Activated gamma-delta T cell (primary cell): ENCODE results near the gene ARHGEF26.

Experiments used
- DNase-seq: peaks from one replicate; lab custom pipeline; 2025; lab: John Stamatoyannopoulos, UW

Gene ARHGEF26

GRCh38 chr3:154209499-154209898 lies 88.3 kb downstream of the ARHGEF26 start:
- DNase-seq, result no peak

- DNase-seq, result no peak
These were observed 89.8 kb downstream of the ARHGEF26 start for GRCh38 chr3:154210986-154211385.

GRCh38 chr3:154214306-154214705 lies 93.1 kb downstream of the ARHGEF26 start:
- DNase-seq, result no peak

GRCh38 chr3:154217671-154218070 lies 96.5 kb downstream of the ARHGEF26 start:
- no peak for DNase-seq

GRCh38 chr3:154218728-154219127 lies 97.5 kb downstream of the ARHGEF26 start:
- no peak for DNase-seq

- DNase-seq, result no peak
These were observed 99.3 kb downstream of the ARHGEF26 start for GRCh38 chr3:154220462-154220861.

GRCh38 chr3:154223519-154223918 lies 102.3 kb downstream of the ARHGEF26 start:
- DNase-seq, result no peak

- no peak for DNase-seq
These were observed 103.2 kb downstream of the ARHGEF26 start for GRCh38 chr3:154224366-154224765.

GRCh38 chr3:154224866-154225265 lies 103.7 kb downstream of the ARHGEF26 start:
- no peak for DNase-seq

GRCh38 chr3:154225536-154225935 lies 104.3 kb downstream of the ARHGEF26 start:
- no peak for DNase-seq

GRCh38 chr3:154227531-154227930 lies 106.3 kb downstream of the ARHGEF26 start:
- DNase-seq, result no peak

GRCh38 chr3:154228561-154229216 lies 107.5 kb downstream of the ARHGEF26 start:
- no peak for DNase-seq

GRCh38 chr3:154229217-154229590 lies 108.0 kb downstream of the ARHGEF26 start:
- DNase-seq, result no peak

- DNase-seq, result no peak
These were observed 114.1 kb downstream of the ARHGEF26 start for GRCh38 chr3:154235330-154235729.

- no peak for DNase-seq
These were observed 115.1 kb downstream of the ARHGEF26 start for GRCh38 chr3:154236331-154236730.

- DNase-seq, result no peak
These were observed 119.0 kb downstream of the ARHGEF26 start for GRCh38 chr3:154240235-154240634.

GRCh38 chr3:154241496-154241895 lies 120.3 kb downstream of the ARHGEF26 start:
- no peak for DNase-seq

- DNase-seq, result no peak
These were observed 121.6 kb downstream of the ARHGEF26 start for GRCh38 chr3:154242766-154243165.

- DNase-seq, result no peak
These were observed 122.2 kb downstream of the ARHGEF26 start for GRCh38 chr3:154243353-154243752.

GRCh38 chr3:154244644-154245043 lies 123.5 kb downstream of the ARHGEF26 start:
- DNase-seq, result no peak

GRCh38 chr3:154247806-154248415 lies 126.7 kb downstream of the ARHGEF26 start:
- DNase-seq, result no peak

GRCh38 chr3:154250291-154250690 lies 129.1 kb downstream of the ARHGEF26 start:
- DNase-seq, result no peak

- DNase-seq, result no peak
These were observed 130.4 kb downstream of the ARHGEF26 start for GRCh38 chr3:154251610-154252009.
